ENCODE measurements around the gene TCF4. TPM values are rescaled to one million over a fixed set of nuclear protein-coding genes. Genes with fewer than 3 reads are reported as not detected.

TCF4 gene
- total and polyA plus RNA-seq, 2 experiments from 2014 or later: 77.7 to 89.2 TPM

- Histone ChIP-seq H3F3A (replicated peaks; ENCODE audit: low read depth) (no peaks in the 10 kb centered on the region), H3K4me2 (no peak overlapping the region), H3K9me2 (ENCODE audit: insufficient read depth) (no peaks in the 10 kb centered on the region), H2AFZ (no peak overlapping the region), H3K4me3 (no peak overlapping the region), H3K4me1 (ENCODE audit: insufficient read depth) (peaks cover 59% of the 10 kb centered on the region), H4K20me1 (replicated peaks; ENCODE audit: insufficient read depth) (no peaks in the 10 kb centered on the region), H3K27ac (ENCODE audit: low read depth) (no peak overlapping the region), H3K27me3 (ENCODE audit: insufficient read depth) (no peaks in the 10 kb centered on the region), H3K36me3 (ENCODE audit: insufficient read depth) (no peaks in the 10 kb centered on the region), H3K79me2 (replicated peaks; ENCODE audit: insufficient read depth) (peaks cover 96% of the 10 kb centered on the region)
- ATAC-seq: no peak
- Mint-ChIP-seq H3K9me3 (no peaks in the 10 kb centered on the region), H3K36me3 (ENCODE audit: low read depth) (no peaks in the 10 kb centered on the region), H3K4me1 (peaks cover 75% of the 10 kb centered on the region), H3K4me3 (no peak overlapping the region), H3K27ac (no peak overlapping the region; the same call in 1 of the 2 replicates), H3K27me3 (ENCODE audit: insufficient read depth, low read depth, poor library complexity) (peaks cover 2% of the 10 kb centered on the region)
- TF ChIP-seq, protein P1, sequence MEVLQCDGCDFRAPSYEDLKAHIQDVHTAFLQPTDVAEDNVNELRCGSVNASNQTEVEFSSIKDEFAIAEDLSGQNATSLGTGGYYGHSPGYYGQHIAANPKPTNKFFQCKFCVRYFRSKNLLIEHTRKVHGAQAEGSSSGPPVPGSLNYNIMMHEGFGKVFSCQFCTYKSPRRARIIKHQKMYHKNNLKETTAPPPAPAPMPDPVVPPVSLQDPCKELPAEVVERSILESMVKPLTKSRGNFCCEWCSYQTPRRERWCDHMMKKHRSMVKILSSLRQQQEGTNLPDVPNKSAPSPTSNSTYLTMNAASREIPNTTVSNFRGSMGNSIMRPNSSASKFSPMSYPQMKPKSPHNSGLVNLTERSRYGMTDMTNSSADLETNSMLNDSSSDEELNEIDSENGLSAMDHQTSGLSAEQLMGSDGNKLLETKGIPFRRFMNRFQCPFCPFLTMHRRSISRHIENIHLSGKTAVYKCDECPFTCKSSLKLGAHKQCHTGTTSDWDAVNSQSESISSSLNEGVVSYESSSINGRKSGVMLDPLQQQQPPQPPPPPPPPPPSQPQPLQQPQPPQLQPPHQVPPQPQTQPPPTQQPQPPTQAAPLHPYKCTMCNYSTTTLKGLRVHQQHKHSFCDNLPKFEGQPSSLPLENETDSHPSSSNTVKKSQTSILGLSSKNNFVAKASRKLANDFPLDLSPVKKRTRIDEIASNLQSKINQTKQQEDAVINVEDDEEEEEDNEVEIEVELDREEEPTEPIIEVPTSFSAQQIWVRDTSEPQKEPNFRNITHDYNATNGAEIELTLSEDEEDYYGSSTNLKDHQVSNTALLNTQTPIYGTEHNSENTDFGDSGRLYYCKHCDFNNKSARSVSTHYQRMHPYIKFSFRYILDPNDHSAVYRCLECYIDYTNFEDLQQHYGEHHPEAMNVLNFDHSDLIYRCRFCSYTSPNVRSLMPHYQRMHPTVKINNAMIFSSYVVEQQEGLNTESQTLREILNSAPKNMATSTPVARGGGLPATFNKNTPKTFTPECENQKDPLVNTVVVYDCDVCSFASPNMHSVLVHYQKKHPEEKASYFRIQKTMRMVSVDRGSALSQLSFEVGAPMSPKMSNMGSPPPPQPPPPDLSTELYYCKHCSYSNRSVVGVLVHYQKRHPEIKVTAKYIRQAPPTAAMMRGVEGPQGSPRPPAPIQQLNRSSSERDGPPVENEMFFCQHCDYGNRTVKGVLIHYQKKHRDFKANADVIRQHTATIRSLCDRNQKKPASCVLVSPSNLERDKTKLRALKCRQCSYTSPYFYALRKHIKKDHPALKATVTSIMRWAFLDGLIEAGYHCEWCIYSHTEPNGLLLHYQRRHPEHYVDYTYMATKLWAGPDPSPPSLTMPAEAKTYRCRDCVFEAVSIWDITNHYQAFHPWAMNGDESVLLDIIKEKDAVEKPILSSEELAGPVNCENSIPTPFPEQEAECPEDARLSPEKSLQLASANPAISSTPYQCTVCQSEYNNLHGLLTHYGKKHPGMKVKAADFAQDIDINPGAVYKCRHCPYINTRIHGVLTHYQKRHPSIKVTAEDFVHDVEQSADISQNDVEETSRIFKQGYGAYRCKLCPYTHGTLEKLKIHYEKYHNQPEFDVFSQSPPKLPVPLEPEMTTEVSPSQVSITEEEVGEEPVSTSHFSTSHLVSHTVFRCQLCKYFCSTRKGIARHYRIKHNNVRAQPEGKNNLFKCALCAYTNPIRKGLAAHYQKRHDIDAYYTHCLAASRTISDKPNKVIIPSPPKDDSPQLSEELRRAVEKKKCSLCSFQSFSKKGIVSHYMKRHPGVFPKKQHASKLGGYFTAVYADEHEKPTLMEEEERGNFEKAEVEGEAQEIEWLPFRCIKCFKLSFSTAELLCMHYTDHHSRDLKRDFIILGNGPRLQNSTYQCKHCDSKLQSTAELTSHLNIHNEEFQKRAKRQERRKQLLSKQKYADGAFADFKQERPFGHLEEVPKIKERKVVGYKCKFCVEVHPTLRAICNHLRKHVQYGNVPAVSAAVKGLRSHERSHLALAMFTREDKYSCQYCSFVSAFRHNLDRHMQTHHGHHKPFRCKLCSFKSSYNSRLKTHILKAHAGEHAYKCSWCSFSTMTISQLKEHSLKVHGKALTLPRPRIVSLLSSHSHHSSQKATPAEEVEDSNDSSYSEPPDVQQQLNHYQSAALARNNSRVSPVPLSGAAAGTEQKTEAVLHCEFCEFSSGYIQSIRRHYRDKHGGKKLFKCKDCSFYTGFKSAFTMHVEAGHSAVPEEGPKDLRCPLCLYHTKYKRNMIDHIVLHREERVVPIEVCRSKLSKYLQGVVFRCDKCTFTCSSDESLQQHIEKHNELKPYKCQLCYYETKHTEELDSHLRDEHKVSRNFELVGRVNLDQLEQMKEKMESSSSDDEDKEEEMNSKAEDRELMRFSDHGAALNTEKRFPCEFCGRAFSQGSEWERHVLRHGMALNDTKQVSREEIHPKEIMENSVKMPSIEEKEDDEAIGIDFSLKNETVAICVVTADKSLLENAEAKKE (CRISPR knock-in tag; IDR thresholded peaks at IDR 0.05): no peak
- TF ChIP-seq ETS1 (IDR thresholded peaks at IDR 0.05): no peak
- TF ChIP-seq, protein P2, sequence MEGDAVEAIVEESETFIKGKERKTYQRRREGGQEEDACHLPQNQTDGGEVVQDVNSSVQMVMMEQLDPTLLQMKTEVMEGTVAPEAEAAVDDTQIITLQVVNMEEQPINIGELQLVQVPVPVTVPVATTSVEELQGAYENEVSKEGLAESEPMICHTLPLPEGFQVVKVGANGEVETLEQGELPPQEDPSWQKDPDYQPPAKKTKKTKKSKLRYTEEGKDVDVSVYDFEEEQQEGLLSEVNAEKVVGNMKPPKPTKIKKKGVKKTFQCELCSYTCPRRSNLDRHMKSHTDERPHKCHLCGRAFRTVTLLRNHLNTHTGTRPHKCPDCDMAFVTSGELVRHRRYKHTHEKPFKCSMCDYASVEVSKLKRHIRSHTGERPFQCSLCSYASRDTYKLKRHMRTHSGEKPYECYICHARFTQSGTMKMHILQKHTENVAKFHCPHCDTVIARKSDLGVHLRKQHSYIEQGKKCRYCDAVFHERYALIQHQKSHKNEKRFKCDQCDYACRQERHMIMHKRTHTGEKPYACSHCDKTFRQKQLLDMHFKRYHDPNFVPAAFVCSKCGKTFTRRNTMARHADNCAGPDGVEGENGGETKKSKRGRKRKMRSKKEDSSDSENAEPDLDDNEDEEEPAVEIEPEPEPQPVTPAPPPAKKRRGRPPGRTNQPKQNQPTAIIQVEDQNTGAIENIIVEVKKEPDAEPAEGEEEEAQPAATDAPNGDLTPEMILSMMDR (conservative IDR thresholded peaks at IDR 0.05; ENCODE audit: low read depth in 2 of 2): no peak
- TF ChIP-seq POLR2AphosphoS5 (IDR thresholded peaks at IDR 0.05; ENCODE audit: low read depth): no peak
- TF ChIP-seq, protein P3, sequence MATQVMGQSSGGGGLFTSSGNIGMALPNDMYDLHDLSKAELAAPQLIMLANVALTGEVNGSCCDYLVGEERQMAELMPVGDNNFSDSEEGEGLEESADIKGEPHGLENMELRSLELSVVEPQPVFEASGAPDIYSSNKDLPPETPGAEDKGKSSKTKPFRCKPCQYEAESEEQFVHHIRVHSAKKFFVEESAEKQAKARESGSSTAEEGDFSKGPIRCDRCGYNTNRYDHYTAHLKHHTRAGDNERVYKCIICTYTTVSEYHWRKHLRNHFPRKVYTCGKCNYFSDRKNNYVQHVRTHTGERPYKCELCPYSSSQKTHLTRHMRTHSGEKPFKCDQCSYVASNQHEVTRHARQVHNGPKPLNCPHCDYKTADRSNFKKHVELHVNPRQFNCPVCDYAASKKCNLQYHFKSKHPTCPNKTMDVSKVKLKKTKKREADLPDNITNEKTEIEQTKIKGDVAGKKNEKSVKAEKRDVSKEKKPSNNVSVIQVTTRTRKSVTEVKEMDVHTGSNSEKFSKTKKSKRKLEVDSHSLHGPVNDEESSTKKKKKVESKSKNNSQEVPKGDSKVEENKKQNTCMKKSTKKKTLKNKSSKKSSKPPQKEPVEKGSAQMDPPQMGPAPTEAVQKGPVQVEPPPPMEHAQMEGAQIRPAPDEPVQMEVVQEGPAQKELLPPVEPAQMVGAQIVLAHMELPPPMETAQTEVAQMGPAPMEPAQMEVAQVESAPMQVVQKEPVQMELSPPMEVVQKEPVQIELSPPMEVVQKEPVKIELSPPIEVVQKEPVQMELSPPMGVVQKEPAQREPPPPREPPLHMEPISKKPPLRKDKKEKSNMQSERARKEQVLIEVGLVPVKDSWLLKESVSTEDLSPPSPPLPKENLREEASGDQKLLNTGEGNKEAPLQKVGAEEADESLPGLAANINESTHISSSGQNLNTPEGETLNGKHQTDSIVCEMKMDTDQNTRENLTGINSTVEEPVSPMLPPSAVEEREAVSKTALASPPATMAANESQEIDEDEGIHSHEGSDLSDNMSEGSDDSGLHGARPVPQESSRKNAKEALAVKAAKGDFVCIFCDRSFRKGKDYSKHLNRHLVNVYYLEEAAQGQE (IDR thresholded peaks at IDR 0.05; ENCODE audit: unreplicated experiment): no peak
- TF ChIP-seq NANOG (IDR thresholded peaks at IDR 0.05; ENCODE audit: borderline replicate concordance): no peak
- no peak for TF ChIP-seq JUNB (IDR thresholded peaks at IDR 0.05; ENCODE audit: unreplicated experiment)
- no peak for TF ChIP-seq CREB1 (CRISPR knock-in tag; IDR thresholded peaks at IDR 0.05; ENCODE audit: low read depth)
- TF ChIP-seq STAT1 (IDR thresholded peaks at IDR 0.05; ENCODE audit: unreplicated experiment): no peak
- no peak for TF ChIP-seq ZNF331 (CRISPR knock-in tag; IDR thresholded peaks at IDR 0.05; ENCODE audit: low read depth)
- TF ChIP-seq EZH2 (IDR thresholded peaks at IDR 0.05; ENCODE audit: low read depth, unreplicated experiment): no peak
- no peak for DNase-seq (ENCODE audit: low spot score)
Observed at GRCh38 chr18:55413474-55413873, 174.5 kb downstream of the TCF4 start.

Data from GM23338 (cell line).